Thoracic aorta (tissue), 2 donors: ENCODE data around the gene ZFAND3. TPM values are rescaled to one million over a fixed set of nuclear protein-coding genes. Genes with fewer than 3 reads are reported as not detected.

Experiments used
- ATAC-seq: fragments of 150-250 bp; one replicate; pipeline ENCODE4 v1.8.0; 2017; ENCODE audit warnings: low read depth; ENCODE audit not compliant: insufficient number of reproducible peaks, low FRiP score
- DNase-seq: peaks from one replicate; pipeline ENCODE4 v3.0.0-alpha.2; 2020; ENCODE audit warnings: low spot score
- H3K27ac ChIP-seq, 2 donors: fragments of 200-600 bp; sonication (generic); 1 replicate in 1 of 2; 2 replicates in 1 of 2; pipeline ENCODE4 v1.5.1; 2016; ENCODE audit warnings: mild to moderate bottlenecking in 2 of 2, moderate library complexity in 2 of 2
- H3K27me3 ChIP-seq: fragments of 200-600 bp; sonication (generic); replicated peaks from 2 replicates; pipeline ENCODE4 v1.6.0; 2016; ENCODE audit warnings: mild to moderate bottlenecking; ENCODE audit not compliant: insufficient read depth
- H3K36me3 ChIP-seq: fragments of 200-600 bp; sonication (generic); one replicate; pipeline ENCODE4 v1.5.1; 2016
- H3K4me1 ChIP-seq, 2 donors: fragments of 200-600 bp; sonication (generic); 1 replicate in 1 of 2; 2 replicates in 1 of 2; pipeline versions ENCODE4 v1.5.1 to v1.6.0; 2016; ENCODE audit warnings: low read depth in 2 of 2, mild to moderate bottlenecking in 1 of 2; ENCODE audit not compliant: control insufficient read depth in 1 of 2
- H3K4me3 ChIP-seq: fragments of 200-600 bp; sonication (generic); 2 replicates; pipeline ENCODE4 v1.5.1; 2016; ENCODE audit warnings: mild to moderate bottlenecking
- H3K9me3 ChIP-seq: fragments of 200-600 bp; sonication (generic); 2 replicates; pipeline ENCODE4 v1.5.1; 2016
- CTCF ChIP-seq: fragments of 200-600 bp; sonication (generic); IDR thresholded peaks from one replicate; pipeline ENCODE4 v1.5.1; 2019; ENCODE audit warnings: antibody characterized with exemption
- total RNA-seq, 2 donors: library from RNA; depleted of rRNA; stranded (reverse); fragments of >200 nt; gene quantifications; one replicate each; pipeline versions ENCODE4 v1.1.0 to v1.2.3, GENCODE V29; 2016

The ZFAND3 gene
- total RNA-seq, 2 donors from 2014 or later, result 45.4 to 56.2 TPM

GRCh38 chr6:38191418-38191817 lies 371.9 kb downstream of the ZFAND3 start:
- H3K9me3 ChIP-seq, result no peaks in the 10 kb centered on the region
- no peaks in the 10 kb centered on the region for H3K36me3 ChIP-seq
- H3K4me1 ChIP-seq, result no peaks in the 10 kb centered on the region
- no peaks in the 10 kb centered on the region for H3K27me3 ChIP-seq
- no peak for TF ChIP-seq CTCF
- no peak for DNase-seq
- ATAC-seq, result no peak
- no peak overlapping the region for H3K4me3 ChIP-seq
- H3K27ac ChIP-seq, result no peak overlapping the region

- ATAC-seq (no peak), DNase-seq (no peak)
- no peak for TF ChIP-seq CTCF
Measured at GRCh38 chr6:38192011-38192410, 372.5 kb downstream of the ZFAND3 start.

GRCh38 chr6:38192487-38192886 lies 373.0 kb downstream of the ZFAND3 start:
- no peak overlapping the region for H3K27ac ChIP-seq
- DNase-seq (no peak), ATAC-seq (no peak)
- no peaks in the 10 kb centered on the region for H3K4me1 ChIP-seq
- no peak overlapping the region for H3K4me3 ChIP-seq
- H3K9me3 ChIP-seq, result no peaks in the 10 kb centered on the region
- H3K36me3 ChIP-seq, result no peaks in the 10 kb centered on the region
- no peak for TF ChIP-seq CTCF
- no peaks in the 10 kb centered on the region for H3K27me3 ChIP-seq

More at GRCh38 chr6:38192011-38192410, 372.5 kb downstream of the ZFAND3 start:
- Histone ChIP-seq H3K4me1 (no peaks in the 10 kb centered on the region), H3K27ac (no peak overlapping the region), H3K4me3 (no peak overlapping the region), H3K36me3 (no peaks in the 10 kb centered on the region), H3K27me3 (no peaks in the 10 kb centered on the region), H3K9me3 (no peaks in the 10 kb centered on the region)

GRCh38 chr6:38193051-38193450 lies 373.5 kb downstream of the ZFAND3 start:
- Histone ChIP-seq H3K9me3 (no peaks in the 10 kb centered on the region), H3K27ac (no peak overlapping the region), H3K4me3 (no peak overlapping the region), H3K4me1 (no peaks in the 10 kb centered on the region), H3K27me3 (no peaks in the 10 kb centered on the region), H3K36me3 (no peaks in the 10 kb centered on the region)
- ATAC-seq (no peak), DNase-seq (no peak)
- no peak for TF ChIP-seq CTCF

GRCh38 chr6:38193481-38194281 lies 374.2 kb downstream of the ZFAND3 start:
- no peak for ATAC-seq
- Histone ChIP-seq H3K27ac (no peak overlapping the region), H3K4me3 (no peak overlapping the region), H3K36me3 (no peaks in the 10 kb centered on the region), H3K9me3 (no peaks in the 10 kb centered on the region), H3K27me3 (no peaks in the 10 kb centered on the region), H3K4me1 (no peaks in the 10 kb centered on the region)
- DNase-seq, result no peak
- no peak for TF ChIP-seq CTCF
